WERI-Rb-1 (cell line): Measurements from ENCODE around the gene ODAM.
"Not testable (repeated sequence)": the region's sequence is repeated elsewhere in the genome, so short reads cannot be mapped to it uniquely, and the experiment has no call there.

ENCODE experiments used
- DNase-seq: peaks from one replicate; pipeline ENCODE4 v3.0.0-alpha.2; 2020
- H3K27ac ChIP-seq: fragments of 250-450 bp; sonication (Bioruptor Pico); 2 replicates; pipeline ENCODE4 v1.5.1; 2020; ENCODE audit warnings: mild to moderate bottlenecking, moderate library complexity
- H3K27me3 ChIP-seq: fragments of 250-450 bp; sonication (Bioruptor Pico); 2 replicates; pipeline ENCODE4 v1.5.1; 2021; ENCODE audit warnings: mild to moderate bottlenecking, low read depth, moderate library complexity; ENCODE audit not compliant: insufficient read depth, severe bottlenecking
- H3K36me3 ChIP-seq: fragments of 250-450 bp; sonication (Bioruptor Pico); 2 replicates; pipeline ENCODE4 v1.5.1; 2020; ENCODE audit warnings: mild to moderate bottlenecking, moderate library complexity
- H3K4me3 ChIP-seq: 2 replicates; pipeline ENCODE4 v1.5.1; 2011; ENCODE audit warnings: low read depth, mild to moderate bottlenecking, control low read depth, low read length
- H3K9me3 ChIP-seq: fragments of 250-450 bp; sonication (Bioruptor Pico); 2 replicates; pipeline ENCODE4 v1.5.1; 2021; ENCODE audit warnings: mild to moderate bottlenecking, moderate library complexity; ENCODE audit not compliant: severe bottlenecking
- CTCF ChIP-seq: IDR thresholded peaks from 2 replicates; pipeline ENCODE4 v1.5.1; 2011; ENCODE audit warnings: low read depth, mild to moderate bottlenecking, control low read depth, inconsistent platforms, low read length

Gene ODAM

GRCh38 chr4:70236125-70236524 is 40.6 kb downstream of the ODAM start:
- H3K9me3 ChIP-seq: no peaks in the 10 kb centered on the region
- TF ChIP-seq CTCF: no peak
- H3K36me3 ChIP-seq: no peaks in the 10 kb centered on the region
- H3K27ac ChIP-seq: no peak overlapping the region
- H3K4me3 ChIP-seq: no peak overlapping the region
- H3K27me3 ChIP-seq: no peaks in the 10 kb centered on the region
- DNase-seq: no peak

GRCh38 chr4:70239131-70239883 is 43.8 kb downstream of the ODAM start:
- Histone ChIP-seq H3K4me3 (no peak overlapping the region), H3K9me3 (no peaks in the 10 kb centered on the region), H3K27ac (no peak overlapping the region), H3K27me3 (no peaks in the 10 kb centered on the region), H3K36me3 (no peaks in the 10 kb centered on the region)
- no peak for DNase-seq
- no peak for TF ChIP-seq CTCF

GRCh38 chr4:70239884-70240591 is 44.5 kb downstream of the ODAM start:
- Histone ChIP-seq H3K27ac (no peak overlapping the region), H3K36me3 (no peaks in the 10 kb centered on the region), H3K4me3 (no peak overlapping the region), H3K9me3 (no peaks in the 10 kb centered on the region), H3K27me3 (no peaks in the 10 kb centered on the region)
- DNase-seq: no peak
- no peak for TF ChIP-seq CTCF

- not testable (repeated sequence) for H3K27ac ChIP-seq, H3K36me3 ChIP-seq, H3K9me3 ChIP-seq, DNase-seq, H3K27me3 ChIP-seq, H3K4me3 ChIP-seq
Measured at GRCh38 chr4:70242297-70242696, 46.8 kb downstream of the ODAM start, which contains the start of gene CSN3. CSN3 (plus strand) TSS chr4:70242597; CDS start chr4:70244820, 2,223 bp downstream.

GRCh38 chr4:70243091-70243490 is 47.6 kb downstream of the ODAM start:
- Histone ChIP-seq H3K9me3 (no peaks in the 10 kb centered on the region), H3K4me3 (no peak overlapping the region), H3K27me3 (no peaks in the 10 kb centered on the region), H3K27ac (no peak overlapping the region), H3K36me3 (no peaks in the 10 kb centered on the region)
- TF ChIP-seq CTCF: no peak
- no peak for DNase-seq

- no peak overlapping the region for H3K4me3 ChIP-seq
- DNase-seq: no peak
- no peak overlapping the region for H3K27ac ChIP-seq
- no peaks in the 10 kb centered on the region for H3K36me3 ChIP-seq
- H3K9me3 ChIP-seq: no peaks in the 10 kb centered on the region
- TF ChIP-seq CTCF: no peak
- no peaks in the 10 kb centered on the region for H3K27me3 ChIP-seq
Measured at GRCh38 chr4:70251250-70251944, 55.9 kb downstream of the ODAM start.
